ENCODE measurements around the gene LACTB.

GRCh38 chr15:63103416-63103815, 18.2 kb upstream of the LACTB start:
- TF ChIP-seq POLR2A (IDR thresholded peaks at IDR 0.05) = no peak
- no peak for TF ChIP-seq CTCF (IDR thresholded peaks at IDR 0.05)

Data from esophagus squamous epithelium (tissue), 4 donors.